GM04503 (cell line): Measurements from ENCODE around the gene ITPR2.
"Not testable (repeated sequence)": the region's sequence is repeated elsewhere in the genome, so short reads cannot be mapped to it uniquely, and the experiment has no call there.

Experiments used
- DNase-seq: peaks from one replicate; pipeline ENCODE4 v3.0.0-alpha.2; 2012; ENCODE audit warnings: low read depth

ITPR2 gene

DNA sequence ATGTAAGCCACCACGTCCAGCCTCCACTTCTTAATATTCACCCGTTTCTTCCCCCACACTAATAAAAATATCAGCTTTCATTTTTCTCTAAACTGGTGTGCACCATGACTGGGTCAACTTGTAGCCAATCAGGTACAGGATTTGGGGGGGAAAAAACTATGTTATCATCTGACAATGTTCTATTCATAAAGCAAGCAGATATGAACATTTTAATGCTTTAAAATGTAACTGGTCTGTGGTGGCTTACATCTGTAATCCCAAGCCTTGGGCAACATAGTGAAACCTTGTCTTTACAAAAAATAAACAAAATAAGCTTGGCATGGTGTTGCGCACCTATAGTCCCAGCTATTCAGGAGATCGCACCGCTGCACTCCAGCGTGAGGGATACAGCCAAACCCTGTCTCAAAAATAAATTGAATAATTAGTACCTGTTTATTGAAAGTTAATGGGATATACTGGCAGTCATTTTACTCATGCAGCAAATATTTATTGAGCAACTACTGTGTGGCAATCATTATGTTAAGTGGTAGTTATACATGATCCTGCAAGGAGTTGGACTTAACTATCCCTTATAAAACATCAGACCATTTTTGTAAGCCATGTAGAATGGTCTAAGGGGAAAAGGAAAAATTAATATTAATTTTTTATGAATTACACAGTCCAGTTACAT, 15.3 kb upstream of the ITPR2 start:
- DNase-seq: no peak

DNA sequence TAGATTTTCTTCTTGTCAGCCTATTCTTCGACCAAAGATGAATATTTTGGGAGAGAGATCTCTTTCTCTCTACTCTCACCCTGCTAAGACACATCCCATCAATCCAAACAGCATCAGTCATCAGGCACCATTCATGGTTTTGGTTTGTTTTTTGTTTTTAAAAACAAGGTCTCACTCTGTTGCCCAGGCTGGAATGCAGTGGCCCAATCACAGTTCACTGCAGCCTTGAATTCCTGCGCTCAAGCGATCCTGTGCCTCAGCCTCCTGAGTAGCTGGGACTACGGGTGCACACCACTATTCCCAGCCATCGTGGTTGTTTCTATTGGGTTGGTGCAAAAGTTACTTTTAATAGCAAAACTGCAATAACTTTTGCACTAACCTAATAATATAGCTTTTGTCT, 14.4 kb upstream of the ITPR2 start:
- no peak for DNase-seq

DNA sequence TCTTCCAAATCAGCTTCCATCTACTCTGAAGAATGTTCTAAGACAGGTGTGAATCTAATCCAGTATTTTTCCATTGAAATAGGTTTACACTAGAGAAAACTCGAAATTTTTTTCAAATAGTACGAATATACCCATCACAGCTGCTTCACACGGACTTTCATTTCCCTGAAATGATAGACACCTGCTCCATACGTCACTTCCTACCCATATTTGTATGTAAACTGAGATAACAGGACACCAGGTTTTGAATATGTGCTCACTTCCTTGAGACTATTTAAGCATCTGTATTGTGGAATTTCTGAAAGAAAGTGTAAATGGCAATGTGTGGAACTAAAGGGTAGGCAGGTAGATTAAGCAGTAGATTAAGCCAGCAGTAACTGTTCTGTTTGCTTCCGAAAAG, 13.4 kb upstream of the ITPR2 start:
- no peak for DNase-seq

DNA sequence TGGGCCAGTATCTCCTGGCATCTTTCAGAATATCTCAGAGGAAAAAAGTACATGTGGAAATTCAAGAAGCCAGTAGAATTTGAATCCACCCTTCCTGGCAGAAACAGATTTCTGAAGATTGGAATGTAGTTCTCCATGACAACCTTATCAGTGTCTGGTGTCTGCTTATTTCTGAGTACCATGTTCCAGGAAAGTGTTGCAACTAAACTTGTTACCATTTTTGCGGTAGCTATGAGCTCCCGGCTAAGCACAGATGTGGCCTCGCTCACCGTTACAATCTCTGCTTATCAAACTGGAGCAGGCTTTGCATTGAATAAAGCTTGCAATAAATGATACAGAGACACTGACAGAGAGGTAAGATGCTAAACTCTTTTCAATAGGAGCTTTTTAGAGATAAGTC, 13.0 kb upstream of the ITPR2 start:
- DNase-seq: no peak

DNA sequence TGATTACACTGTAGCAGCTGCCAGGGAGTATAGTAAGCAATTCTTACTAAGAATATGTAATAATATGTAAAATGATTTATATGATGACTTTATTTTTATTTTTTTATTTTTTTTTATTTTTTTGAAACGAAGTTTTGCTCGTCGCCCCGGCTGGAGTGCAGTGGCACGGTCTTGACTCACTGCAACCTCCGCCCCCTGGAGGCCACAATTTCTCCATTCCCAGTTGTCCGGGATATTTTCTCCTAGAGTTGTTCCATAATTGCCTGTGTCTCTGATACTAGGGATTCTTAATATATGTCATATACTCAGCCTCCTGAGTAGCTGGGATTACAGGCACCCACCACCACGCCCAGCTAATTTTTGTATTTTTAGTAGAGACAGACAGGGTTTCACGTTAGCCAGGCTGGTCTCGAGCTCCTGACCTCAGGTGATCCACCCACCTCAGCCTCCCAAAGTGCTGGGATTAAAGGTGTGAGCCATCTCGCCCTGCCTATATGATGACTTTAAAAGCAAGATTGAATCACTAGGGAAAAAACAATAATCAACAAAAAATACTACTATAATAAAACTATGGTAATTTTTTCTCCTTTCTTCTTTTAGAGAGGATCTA, 12.2 kb upstream of the ITPR2 start:
- no peak for DNase-seq

DNA sequence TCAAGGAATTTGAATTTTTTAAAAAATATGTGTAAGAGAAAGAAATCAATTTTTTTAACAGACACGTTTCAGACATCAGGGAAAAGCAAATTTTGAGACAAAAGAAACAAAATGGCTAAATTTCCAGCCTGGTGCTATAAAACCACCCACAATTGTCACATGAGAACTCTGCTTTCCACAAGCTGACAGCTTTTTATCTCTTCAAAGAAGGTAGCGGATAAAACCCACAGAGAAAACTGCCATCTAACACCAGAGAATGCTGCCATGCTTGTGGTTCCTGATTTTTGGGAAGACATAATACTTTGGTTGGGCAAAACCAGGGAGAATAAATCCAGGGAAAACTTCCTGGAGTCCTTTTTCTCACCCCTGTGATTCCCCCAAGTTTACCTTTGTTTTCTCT, 10.3 kb upstream of the ITPR2 start:
- DNase-seq: no peak

DNA sequence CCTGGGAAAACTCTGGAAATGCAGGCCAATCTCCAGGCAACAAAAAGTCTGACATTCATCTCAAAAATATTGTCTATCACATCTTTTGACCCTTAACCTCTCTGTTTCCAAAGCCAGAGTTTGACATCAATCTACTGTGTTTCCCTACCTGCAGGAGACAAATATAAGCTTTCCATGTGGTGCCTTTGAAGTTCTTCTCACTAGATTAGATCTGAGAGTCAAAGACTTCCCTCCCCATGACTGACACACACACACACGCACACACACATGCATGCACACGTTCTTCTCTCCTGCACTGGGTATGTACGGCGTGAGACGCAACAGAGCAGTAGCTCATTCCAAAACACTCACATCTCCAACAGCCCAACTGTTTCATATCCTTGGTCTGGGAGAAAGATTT, 8.1 kb upstream of the ITPR2 start:
- no peak for DNase-seq

DNA sequence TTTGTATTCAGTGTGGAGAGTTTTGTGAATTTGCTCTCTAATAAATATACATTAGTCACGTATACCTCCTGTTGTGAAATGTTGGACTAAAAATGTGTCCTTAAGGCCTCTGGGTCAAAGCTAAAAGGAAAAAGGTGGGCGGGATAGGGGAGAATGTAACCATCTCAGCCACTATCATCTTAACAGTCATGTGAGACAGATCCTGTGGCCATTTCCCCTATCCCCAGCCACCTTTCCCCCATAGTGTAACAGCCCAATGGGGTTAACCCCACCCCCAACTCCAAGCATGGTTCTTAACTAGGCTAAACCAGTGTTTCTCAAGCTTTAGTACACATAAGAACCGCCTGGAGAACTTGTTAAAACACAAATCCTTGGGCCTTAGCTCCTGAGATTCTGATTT, 6.5 kb upstream of the ITPR2 start:
- DNase-seq: no peak

DNA sequence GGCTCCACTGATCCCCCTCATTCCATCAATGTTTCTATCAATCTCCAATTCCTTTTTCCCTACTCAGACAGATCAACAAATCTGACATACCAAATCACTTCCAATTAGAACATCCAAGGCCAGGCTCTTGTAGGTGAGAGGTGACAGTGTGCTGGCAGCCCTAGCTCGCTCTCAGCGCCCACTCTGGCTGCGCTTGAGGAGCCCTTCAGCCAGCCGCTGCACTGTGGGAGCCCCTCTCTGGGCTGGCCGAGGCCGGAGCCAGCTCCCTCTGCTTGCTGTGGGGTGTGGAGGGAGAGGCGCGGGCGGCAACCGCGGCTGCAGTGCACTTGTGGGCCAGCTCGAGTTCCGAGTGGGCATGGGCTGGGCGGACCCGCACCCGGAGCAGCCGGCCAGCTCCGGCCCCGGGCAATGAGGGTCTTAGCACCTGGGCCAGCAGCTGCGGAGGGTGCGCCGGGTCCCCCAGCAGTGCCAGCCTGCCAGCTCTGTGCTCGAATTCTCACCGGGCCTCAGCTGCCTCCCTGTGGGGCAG, 6.0 kb upstream of the ITPR2 start:
- no peak for DNase-seq

DNA sequence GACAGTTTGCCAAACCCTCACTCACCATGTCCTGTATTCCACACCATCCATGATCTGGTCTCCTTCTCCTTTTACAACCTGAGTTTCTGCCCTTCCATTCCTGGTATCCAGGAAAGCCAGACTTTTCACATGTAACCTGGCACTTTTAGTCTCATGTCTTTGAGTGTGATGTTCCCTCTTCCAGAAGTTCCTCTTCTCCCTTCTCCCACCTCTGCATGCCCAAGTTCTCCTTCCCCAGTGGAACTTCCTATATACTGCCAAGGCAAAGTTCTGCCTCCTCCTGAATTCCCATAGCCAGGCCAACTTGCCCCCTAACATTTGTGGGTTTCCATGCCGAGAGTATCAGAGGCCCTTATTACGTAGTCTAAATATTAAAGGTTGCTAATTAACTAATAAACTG, 3.2 kb upstream of the ITPR2 start:
- DNase-seq: no peak

DNA sequence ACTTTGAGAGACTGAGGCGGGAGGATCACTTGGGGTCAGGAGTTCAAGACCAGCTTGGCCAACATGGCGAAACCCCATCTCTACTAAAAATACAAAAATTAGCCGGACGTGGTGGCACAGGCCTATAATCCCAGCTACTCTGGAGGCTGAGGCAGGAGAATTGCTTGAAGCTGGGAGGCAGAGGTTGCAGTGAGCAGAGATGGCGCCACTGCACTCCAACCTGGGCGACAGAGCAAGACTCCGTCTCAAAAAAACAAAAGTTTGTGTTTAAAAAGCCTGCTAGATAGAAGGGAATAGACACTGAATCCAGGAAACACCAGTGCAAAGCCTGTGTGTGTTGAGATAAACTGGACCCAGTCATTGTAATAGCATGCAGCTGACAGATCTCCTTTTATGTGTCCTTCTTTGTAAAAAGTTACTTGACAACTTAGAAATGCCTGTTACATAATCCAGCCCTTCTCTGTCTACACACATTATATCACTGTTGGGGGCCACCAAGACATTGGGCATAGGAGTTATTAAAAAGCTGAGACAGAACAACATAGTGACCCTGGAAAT, 1.6 kb upstream of the ITPR2 start:
- DNase-seq: not testable (repeated sequence)

DNA sequence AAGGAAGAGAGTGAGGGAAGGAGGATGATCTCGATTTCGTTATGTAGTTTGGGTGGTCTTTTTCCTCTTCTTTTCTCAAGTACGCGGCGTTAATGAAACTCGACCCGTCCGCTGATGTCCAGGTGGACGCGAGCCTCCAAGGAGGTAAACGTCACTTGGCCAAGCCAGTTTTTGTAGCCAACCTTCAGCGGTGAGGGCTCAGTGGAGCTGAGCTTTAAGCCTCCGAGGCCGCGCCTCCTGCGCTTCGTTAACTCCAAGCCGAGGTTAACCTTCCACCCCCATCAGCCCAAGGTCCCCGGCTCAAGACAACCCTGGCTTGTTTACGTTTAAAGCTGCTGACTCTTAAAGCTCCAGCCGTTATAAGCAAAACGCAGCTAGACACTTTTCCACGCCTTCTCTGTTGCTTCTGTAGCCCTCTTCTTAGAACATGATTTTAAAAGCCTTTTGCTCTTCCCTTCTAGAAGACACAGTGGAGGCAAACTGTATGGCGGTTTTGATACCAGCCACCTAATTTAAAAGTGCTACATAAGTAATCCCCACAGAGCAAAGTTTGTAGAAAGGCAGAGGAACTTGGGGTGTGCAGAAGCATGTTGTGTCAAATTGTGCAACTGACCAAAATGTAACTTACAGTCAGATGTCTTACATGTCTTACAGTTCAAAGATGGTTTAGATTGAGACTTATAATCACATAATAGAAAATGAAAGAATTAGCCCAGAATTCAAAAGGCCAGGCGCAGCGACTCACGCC, 923 bp upstream of the ITPR2 start:
- DNase-seq: no peak

DNA sequence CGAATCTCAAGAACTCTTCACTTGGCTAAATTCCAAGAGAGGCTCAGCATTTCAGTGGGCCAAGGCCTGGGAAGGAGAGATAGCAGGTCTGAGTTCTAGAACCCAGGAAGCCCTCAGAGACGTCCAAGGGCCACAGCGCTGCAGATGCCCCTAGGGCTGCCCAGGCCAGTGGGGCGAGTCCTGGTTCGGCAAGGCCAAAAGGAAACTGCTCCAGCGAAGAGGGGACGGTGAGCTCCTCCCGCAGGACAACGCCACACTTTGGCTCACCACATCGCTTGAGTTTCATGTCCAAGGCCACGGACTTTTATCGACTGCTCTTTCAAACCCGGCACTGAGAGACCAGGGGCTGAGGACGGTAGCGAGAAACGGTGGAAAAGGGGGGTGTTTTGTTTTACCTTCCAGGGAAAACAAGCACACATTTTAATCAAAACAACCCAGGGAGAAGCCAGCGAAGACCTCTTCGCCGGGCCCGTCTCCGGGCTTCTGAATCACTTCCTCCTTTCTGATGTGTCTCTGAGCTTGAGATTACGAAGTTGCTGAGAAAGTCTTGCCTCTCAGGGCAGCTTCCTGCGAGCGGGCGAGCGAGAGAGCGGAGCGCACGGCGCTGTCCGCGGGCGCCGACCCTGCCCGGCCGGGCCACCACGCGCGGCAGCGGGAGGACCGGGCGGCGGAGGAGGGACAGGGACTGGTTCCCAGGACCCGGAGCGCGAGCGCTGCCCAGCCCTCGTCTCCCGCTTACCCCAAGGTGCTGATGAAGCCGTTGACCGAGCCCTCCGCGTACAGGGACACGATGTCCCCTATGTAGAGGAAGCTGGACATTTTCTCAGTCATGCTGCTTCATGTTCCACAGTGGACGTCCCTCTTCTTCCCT, 808 bp downstream of the ITPR2 start:
- DNase-seq: peak; percentile 31

DNA sequence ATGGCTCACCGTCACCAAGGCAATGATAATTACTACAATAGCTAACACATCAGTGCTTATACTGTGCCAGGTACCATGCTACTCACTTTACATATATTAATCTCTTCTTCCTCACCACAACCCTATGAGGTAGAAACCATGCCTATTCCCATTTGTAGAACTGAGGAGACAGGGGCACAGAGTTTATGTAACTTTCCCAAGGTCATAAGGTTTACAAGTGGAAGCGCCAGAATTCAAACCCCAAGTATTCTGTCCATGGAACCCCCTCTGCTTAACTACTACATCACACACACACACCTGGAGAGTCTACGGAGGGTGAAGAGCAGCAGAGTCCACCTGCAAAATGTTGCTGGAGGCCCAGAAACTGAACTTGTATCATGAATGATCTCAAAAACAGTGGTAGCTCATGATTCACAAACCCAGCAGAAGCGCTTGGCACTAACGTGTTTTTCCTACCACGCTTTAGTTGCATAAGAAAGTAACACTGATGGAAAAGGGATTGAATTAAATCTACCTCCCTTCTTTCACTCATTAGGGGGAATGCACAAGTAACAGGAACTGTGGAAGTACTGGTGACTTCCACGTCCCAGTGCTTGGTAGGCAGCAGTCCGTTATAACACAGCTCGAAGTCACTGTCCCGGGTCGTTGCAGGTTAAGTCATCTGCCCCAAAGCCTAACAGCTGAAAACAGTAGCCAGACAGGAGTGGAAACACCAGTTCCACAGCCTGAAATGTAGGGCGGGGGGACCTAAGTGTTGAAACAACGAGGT, 2.0 kb downstream of the ITPR2 start:
- no peak for DNase-seq

DNA sequence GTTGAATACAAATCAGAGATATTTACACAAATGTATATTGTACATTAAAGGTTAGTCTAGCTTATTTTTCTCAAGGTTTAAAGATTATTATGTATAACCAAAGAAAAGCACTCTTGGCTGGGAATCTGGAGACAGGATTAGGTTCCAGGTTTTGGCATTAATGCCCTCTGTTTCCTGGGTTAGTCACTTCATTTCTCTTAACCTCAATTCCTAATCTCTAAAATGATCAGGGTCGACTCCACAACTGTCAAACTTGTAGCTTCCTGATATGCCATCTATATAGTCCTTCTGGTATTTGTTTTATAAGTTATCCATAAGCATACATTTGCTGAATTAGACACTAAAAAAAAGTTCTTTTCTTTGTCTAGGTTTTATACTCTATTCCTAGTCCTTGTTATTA, 2.6 kb downstream of the ITPR2 start:
- DNase-seq: no peak

DNA sequence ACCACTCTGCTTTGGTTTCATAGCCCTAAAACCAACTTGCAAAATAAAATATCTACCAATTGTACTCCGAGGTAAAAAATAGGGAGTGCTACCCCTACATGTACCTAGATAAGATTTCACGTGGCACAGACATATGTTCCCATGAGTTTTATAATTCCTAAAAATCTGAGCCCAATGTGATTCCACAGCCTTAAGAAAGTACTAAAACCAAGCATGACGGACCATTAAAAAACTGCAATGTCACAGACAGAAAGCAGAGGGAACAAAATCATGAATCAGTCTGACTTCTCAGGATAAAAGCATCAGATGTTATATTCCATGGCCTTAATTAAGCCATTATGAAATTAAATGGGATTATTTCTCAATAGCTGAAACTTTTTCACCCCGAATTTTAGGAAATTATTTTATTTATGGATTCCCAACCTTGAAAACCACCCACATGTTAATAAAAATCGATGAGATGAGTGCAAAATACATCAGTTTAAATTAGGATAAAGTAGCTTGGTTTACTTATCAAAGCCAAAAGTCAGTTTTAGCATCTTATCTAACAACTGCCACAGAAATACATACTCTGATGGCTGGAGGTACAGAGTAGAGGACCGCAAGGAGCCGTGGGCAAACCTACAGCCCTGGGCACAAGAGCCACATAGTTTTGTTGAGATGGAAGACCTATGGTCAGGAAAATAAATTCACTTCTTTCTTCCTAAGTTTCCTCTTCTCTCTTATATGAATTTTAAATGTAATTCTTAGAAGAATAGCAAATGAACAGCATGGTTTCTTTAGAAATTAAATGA, 4.5 kb downstream of the ITPR2 start:
- DNase-seq: no peak

DNA sequence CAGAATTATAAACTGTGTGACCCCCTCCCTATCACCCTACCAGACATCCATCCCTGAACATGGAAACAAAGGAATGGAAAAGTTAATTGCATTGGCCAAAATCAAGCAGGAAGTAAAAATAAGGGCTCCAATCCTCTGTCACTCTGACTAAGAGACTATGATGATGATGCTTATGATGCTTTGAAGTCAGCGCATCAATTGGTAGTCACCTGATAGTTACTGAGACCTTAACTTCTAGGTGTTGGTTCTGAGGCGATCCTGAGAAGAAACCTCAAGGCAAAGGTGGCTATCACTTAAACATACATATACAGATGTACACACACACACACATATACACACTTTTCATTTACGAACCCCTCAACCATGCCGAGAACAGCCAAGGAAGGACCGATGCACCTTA, 6.6 kb downstream of the ITPR2 start:
- no peak for DNase-seq

DNA sequence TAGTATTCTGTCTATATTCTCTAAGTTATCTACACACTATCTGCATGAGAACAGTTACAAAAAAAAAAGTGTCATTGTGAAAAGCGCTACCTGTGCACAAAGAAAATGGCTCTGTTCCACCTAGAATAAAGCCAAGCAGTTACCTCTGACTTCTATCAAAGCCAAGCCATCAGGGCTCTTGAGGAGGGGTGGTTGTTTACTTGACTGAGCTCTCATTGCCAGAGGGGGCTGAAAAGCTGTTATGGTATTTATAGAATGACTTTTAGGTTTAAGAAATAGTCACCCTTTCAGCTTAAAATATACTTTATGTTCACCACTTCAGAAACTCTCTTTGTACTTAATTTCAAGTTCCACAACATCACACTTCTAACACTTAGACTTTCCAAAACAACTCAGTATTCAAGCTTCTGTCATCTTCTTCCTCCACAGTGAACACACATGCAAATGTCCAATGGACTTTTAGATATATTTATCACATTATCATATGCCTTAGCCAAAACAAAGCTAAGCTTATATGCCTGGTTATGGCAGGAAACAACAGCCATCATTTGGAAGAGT, 7.5 kb downstream of the ITPR2 start:
- DNase-seq: no peak

DNA sequence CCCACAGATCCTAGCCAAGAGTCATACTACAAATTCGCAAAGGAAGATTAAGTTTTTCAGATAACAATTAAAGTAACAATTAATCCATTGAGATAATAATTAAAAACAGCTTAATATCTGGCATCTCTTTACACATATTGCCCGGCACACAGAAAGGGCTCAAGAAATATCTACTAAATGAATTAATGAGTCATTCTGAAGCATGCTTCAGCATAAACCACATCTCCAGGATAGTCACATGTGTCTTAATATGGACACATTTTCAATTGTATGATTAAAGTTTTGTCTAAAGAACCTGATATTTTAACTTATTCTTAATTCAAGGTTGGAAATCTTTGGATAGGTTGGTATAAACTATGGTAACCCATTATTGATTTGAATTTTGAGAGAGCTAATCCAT, 9.6 kb downstream of the ITPR2 start:
- DNase-seq: no peak

DNA sequence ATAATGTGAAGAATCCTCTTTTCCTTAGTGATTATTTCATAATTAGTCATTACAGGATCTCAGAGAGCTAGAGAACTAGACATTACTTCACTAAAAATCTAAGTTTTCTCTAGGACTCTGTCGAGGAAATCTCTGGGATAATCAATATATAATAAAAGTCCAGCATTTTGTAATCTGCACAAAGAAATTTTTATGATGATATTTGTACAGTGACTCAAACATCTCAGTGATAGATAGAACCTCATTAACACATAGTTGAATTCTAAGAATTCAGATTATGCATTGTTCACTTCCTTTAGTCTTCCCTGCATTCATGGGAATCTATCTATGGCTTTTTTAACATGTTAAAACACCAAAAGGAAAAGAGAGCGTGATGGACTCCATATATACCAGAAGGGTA, 11.0 kb downstream of the ITPR2 start:
- DNase-seq: no peak
